Measurements from ENCODE around the gene PPP1R10. TPM values are rescaled to one million over a fixed set of nuclear protein-coding genes. Genes with fewer than 3 reads are reported as not detected.
"Not testable (repeated sequence)": the region's sequence is repeated elsewhere in the genome, so short reads cannot be mapped to it uniquely, and the experiment has no call there.

PPP1R10 gene
- polyA plus RNA-seq, result 10 to 100 TPM in 2 of 3 donors, 1 to 10 TPM in 1; 5.5 to 30.0 (median 12.9) TPM

GRCh38 chr6:30616811-30617564 lies at the start of gene PPP1R10:
Gene PPP1R10, minus strand, starts transcription at chr6:30617243. Its CDS starts 7,299 bp downstream, at chr6:30609944.
- Mint-ChIP-seq H3K36me3 (peaks cover 22 to 34% (median 24%) of the 10 kb centered on the region in 3 donors), H3K27ac (peak within 1 kb of the TSS; percentile 99 to 100 (median 100)), H3K4me1 (peaks cover 42 to 49% of the 10 kb centered on the region in 2 donors), H3K27me3 (ENCODE audit: low read depth in 3 of 3) (peaks cover 29 to 36% (median 35%) of the 10 kb centered on the region in 3 donors), H3K4me3 (peak within 1 kb of the TSS; percentile 99 to 100 (median 99)), H3K9me3 (peaks cover 0 to 9% (median 2%) of the 10 kb centered on the region in 6 donors)
- peak; percentile 99 to 100 (median 100) for DNase-seq

- peaks cover 23 to 52% (median 42%) of the 10 kb centered on the region in 3 donors for H3K36me3 Mint-ChIP-seq
Measured at GRCh38 chr6:30666300-30666699, 49.3 kb upstream of the PPP1R10 start.

GRCh38 chr6:30664994-30665767 lies 48.1 kb upstream of the PPP1R10 start:
- Mint-ChIP-seq H3K4me1 (peaks cover under 1 to 5% of the 10 kb centered on the region in 2 donors), H3K36me3 (peaks cover 18 to 45% (median 35%) of the 10 kb centered on the region in 3 donors), H3K9me3 (no peaks in the 10 kb centered on the region), H3K27ac (no peak overlapping the region), H3K27me3 (ENCODE audit: low read depth in 3 of 3) (no peaks in the 10 kb centered on the region), H3K4me3 (no peak overlapping the region)
- DNase-seq, result no peak

More at GRCh38 chr6:30666300-30666699, 49.3 kb upstream of the PPP1R10 start:
- peak overlapping the region in 2 of 6 donors; percentile 7 to 57 for H3K27ac Mint-ChIP-seq
- H3K27me3 Mint-ChIP-seq (ENCODE audit: low read depth in 3 of 3); DNase-seq; H3K9me3 Mint-ChIP-seq; H3K4me3 Mint-ChIP-seq: not testable (repeated sequence)
- peaks cover 11 to 15% of the 10 kb centered on the region in 2 donors for H3K4me1 Mint-ChIP-seq

GRCh38 chr6:30657922-30658321 lies 40.9 kb upstream of the PPP1R10 start:
- Mint-ChIP-seq H3K27ac (peak overlapping the region in 2 of 6 donors; percentile 1 to 69), H3K36me3 (peaks cover 19 to 73% (median 46%) of the 10 kb centered on the region in 3 donors)
- not testable (repeated sequence) for H3K4me1 Mint-ChIP-seq; H3K9me3 Mint-ChIP-seq; H3K4me3 Mint-ChIP-seq; H3K27me3 Mint-ChIP-seq (ENCODE audit: low read depth in 3 of 3); DNase-seq

- DNase-seq, result no peak
- Mint-ChIP-seq H3K27me3 (ENCODE audit: low read depth in 3 of 3) (peaks cover 0 to 5% (median 0%) of the 10 kb centered on the region in 3 donors), H3K27ac (peak overlapping the region in 2 of 6 donors; percentile 1 to 69), H3K4me1 (no peaks in the 10 kb centered on the region), H3K4me3 (no peak overlapping the region), H3K36me3 (peaks cover 17 to 68% (median 45%) of the 10 kb centered on the region in 3 donors), H3K9me3 (no peaks in the 10 kb centered on the region)
Measured at GRCh38 chr6:30657454-30657853, 40.4 kb upstream of the PPP1R10 start.

GRCh38 chr6:30656513-30656912 lies 39.5 kb upstream of the PPP1R10 start:
- Mint-ChIP-seq H3K4me3 (no peak overlapping the region), H3K27me3 (ENCODE audit: low read depth in 3 of 3) (peaks cover 0 to 5% (median 0%) of the 10 kb centered on the region in 3 donors), H3K36me3 (peaks cover 12 to 59% (median 39%) of the 10 kb centered on the region in 3 donors), H3K9me3 (no peaks in the 10 kb centered on the region), H3K4me1 (no peaks in the 10 kb centered on the region), H3K27ac (no peak overlapping the region)
- no peak for DNase-seq

GRCh38 chr6:30655743-30656094 lies 38.7 kb upstream of the PPP1R10 start:
- Mint-ChIP-seq H3K27ac (peak overlapping the region in 2 of 6 donors; percentile 30 to 31), H3K4me3 (no peak overlapping the region), H3K27me3 (ENCODE audit: low read depth in 3 of 3) (peaks cover 0 to 5% (median 0%) of the 10 kb centered on the region in 3 donors), H3K9me3 (no peaks in the 10 kb centered on the region), H3K4me1 (no peaks in the 10 kb centered on the region), H3K36me3 (peaks cover 16 to 56% (median 36%) of the 10 kb centered on the region in 3 donors)
- DNase-seq, result no peak

GRCh38 chr6:30654798-30655742 lies 38.0 kb upstream of the PPP1R10 start:
- DNase-seq, result no peak
- Mint-ChIP-seq H3K4me3 (no peak overlapping the region), H3K9me3 (no peaks in the 10 kb centered on the region), H3K4me1 (no peaks in the 10 kb centered on the region), H3K36me3 (peaks cover 16 to 54% (median 34%) of the 10 kb centered on the region in 3 donors), H3K27me3 (ENCODE audit: low read depth in 3 of 3) (peaks cover 0 to 5% (median 0%) of the 10 kb centered on the region in 3 donors), H3K27ac (peak overlapping the region in 2 of 6 donors; percentile 31 to 43)

GRCh38 chr6:30651143-30651542 lies 34.1 kb upstream of the PPP1R10 start:
- H3K9me3 Mint-ChIP-seq, result no peaks in the 10 kb centered on the region
- H3K4me3 Mint-ChIP-seq, result no peak overlapping the region
- DNase-seq, result no peak
- peak overlapping the region in 1 of 6 donors; percentile 51 for H3K27ac Mint-ChIP-seq
- H3K27me3 Mint-ChIP-seq (ENCODE audit: low read depth in 3 of 3), result peaks cover 0 to 6% (median 0%) of the 10 kb centered on the region in 3 donors
- peaks cover 6 to 26% (median 19%) of the 10 kb centered on the region in 3 donors for H3K36me3 Mint-ChIP-seq
- peaks cover 14 to 16% of the 10 kb centered on the region in 2 donors for H3K4me1 Mint-ChIP-seq

GRCh38 chr6:30647242-30648116 lies 30.4 kb upstream of the PPP1R10 start:
- peak overlapping the region; percentile 86 to 90 (median 88) for H3K4me3 Mint-ChIP-seq
- H3K4me1 Mint-ChIP-seq, result peaks cover 22 to 23% of the 10 kb centered on the region in 2 donors
- peaks cover 0 to 6% (median 0%) of the 10 kb centered on the region in 3 donors for H3K27me3 Mint-ChIP-seq (ENCODE audit: low read depth in 3 of 3)
- DNase-seq, result peak; percentile 66 to 75 (median 74)
- peaks cover 0 to 17% (median 6%) of the 10 kb centered on the region in 3 donors for H3K36me3 Mint-ChIP-seq
- peak overlapping the region; percentile 84 to 94 (median 90) for H3K27ac Mint-ChIP-seq
- H3K9me3 Mint-ChIP-seq, result no peaks in the 10 kb centered on the region

GRCh38 chr6:30646450-30647241 lies 29.6 kb upstream of the PPP1R10 start, which contains the start of gene C6orf136:
Gene C6orf136, plus strand, starts transcription at chr6:30647133. Its CDS starts 99 bp downstream, at chr6:30647232.
- H3K27ac Mint-ChIP-seq, result peak within 1 kb of the TSS; percentile 84 to 94 (median 90)
- peak within 1 kb of the TSS; percentile 86 to 90 (median 88) for H3K4me3 Mint-ChIP-seq
- H3K4me1 Mint-ChIP-seq, result peaks cover 22 to 23% of the 10 kb centered on the region in 2 donors
- DNase-seq, result peak; percentile 87 to 93 (median 91)
- peaks cover 0 to 6% (median 0%) of the 10 kb centered on the region in 3 donors for H3K27me3 Mint-ChIP-seq (ENCODE audit: low read depth in 3 of 3)
- no peaks in the 10 kb centered on the region for H3K9me3 Mint-ChIP-seq
- peaks cover 3 to 15% (median 6%) of the 10 kb centered on the region in 3 donors for H3K36me3 Mint-ChIP-seq

Measured in immature natural killer cell (primary cell).